Measurements from ENCODE around the gene MRPL49. TPM values are rescaled to one million over a fixed set of nuclear protein-coding genes. Genes with fewer than 3 reads are reported as not detected.

Gene MRPL49
- polyA plus RNA-seq, 1 donor from 2014 or later: 80.5 TPM

- no peak overlapping the region for H2AFZ ChIP-seq (ENCODE audit: low read depth, low read length)
- no peaks in the 10 kb centered on the region for H4K20me1 ChIP-seq (ENCODE audit: insufficient read depth)
- TF ChIP-seq, protein P1, sequence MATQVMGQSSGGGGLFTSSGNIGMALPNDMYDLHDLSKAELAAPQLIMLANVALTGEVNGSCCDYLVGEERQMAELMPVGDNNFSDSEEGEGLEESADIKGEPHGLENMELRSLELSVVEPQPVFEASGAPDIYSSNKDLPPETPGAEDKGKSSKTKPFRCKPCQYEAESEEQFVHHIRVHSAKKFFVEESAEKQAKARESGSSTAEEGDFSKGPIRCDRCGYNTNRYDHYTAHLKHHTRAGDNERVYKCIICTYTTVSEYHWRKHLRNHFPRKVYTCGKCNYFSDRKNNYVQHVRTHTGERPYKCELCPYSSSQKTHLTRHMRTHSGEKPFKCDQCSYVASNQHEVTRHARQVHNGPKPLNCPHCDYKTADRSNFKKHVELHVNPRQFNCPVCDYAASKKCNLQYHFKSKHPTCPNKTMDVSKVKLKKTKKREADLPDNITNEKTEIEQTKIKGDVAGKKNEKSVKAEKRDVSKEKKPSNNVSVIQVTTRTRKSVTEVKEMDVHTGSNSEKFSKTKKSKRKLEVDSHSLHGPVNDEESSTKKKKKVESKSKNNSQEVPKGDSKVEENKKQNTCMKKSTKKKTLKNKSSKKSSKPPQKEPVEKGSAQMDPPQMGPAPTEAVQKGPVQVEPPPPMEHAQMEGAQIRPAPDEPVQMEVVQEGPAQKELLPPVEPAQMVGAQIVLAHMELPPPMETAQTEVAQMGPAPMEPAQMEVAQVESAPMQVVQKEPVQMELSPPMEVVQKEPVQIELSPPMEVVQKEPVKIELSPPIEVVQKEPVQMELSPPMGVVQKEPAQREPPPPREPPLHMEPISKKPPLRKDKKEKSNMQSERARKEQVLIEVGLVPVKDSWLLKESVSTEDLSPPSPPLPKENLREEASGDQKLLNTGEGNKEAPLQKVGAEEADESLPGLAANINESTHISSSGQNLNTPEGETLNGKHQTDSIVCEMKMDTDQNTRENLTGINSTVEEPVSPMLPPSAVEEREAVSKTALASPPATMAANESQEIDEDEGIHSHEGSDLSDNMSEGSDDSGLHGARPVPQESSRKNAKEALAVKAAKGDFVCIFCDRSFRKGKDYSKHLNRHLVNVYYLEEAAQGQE (IDR thresholded peaks at IDR 0.05; ENCODE audit: borderline replicate concordance): no peak
- TF ChIP-seq, protein P2, sequence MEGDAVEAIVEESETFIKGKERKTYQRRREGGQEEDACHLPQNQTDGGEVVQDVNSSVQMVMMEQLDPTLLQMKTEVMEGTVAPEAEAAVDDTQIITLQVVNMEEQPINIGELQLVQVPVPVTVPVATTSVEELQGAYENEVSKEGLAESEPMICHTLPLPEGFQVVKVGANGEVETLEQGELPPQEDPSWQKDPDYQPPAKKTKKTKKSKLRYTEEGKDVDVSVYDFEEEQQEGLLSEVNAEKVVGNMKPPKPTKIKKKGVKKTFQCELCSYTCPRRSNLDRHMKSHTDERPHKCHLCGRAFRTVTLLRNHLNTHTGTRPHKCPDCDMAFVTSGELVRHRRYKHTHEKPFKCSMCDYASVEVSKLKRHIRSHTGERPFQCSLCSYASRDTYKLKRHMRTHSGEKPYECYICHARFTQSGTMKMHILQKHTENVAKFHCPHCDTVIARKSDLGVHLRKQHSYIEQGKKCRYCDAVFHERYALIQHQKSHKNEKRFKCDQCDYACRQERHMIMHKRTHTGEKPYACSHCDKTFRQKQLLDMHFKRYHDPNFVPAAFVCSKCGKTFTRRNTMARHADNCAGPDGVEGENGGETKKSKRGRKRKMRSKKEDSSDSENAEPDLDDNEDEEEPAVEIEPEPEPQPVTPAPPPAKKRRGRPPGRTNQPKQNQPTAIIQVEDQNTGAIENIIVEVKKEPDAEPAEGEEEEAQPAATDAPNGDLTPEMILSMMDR (IDR thresholded peaks at IDR 0.05; ENCODE audit: poor library complexity, severe bottlenecking): no peak
- TF ChIP-seq SMC3 (conservative IDR thresholded peaks at IDR 0.05; ENCODE audit: poor library complexity) (no peak), MXI1 (conservative IDR thresholded peaks at IDR 0.05; ENCODE audit: poor library complexity, severe bottlenecking) (no peak), EZH2 (IDR thresholded peaks at IDR 0.05; ENCODE audit: borderline replicate concordance, insufficient read depth, low read length, poor library complexity, severe bottlenecking) (no peak), RAD21 (conservative IDR thresholded peaks at IDR 0.05) (no peak), EP300 (conservative IDR thresholded peaks at IDR 0.05; ENCODE audit: poor library complexity, severe bottlenecking) (no peak)
- no peak overlapping the region for H3K4me2 ChIP-seq (ENCODE audit: low read length)
- no peaks in the 10 kb centered on the region for H3K36me3 ChIP-seq (ENCODE audit: insufficient read depth, low read length)
- H3F3A ChIP-seq (ENCODE audit: insufficient read depth, low read length, poor library complexity, severe bottlenecking): no peaks in the 10 kb centered on the region
- no peaks in the 10 kb centered on the region for H3K9me2 ChIP-seq (ENCODE audit: insufficient read depth, low read length)
- no peaks in the 10 kb centered on the region for H3K9me3 ChIP-seq (ENCODE audit: low read length)
- no peaks in the 10 kb centered on the region for H3K27me3 ChIP-seq (ENCODE audit: insufficient read depth, low read depth, low read length)
- no peak overlapping the region for H3K27ac ChIP-seq (ENCODE audit: low read length)
- H3K79me2 ChIP-seq (replicated peaks; ENCODE audit: insufficient read depth, low read length): no peaks in the 10 kb centered on the region
- H3K4me3 ChIP-seq (ENCODE audit: low read length): no peak overlapping the region
- H3K9ac ChIP-seq (ENCODE audit: low read length): no peak overlapping the region
Measured at GRCh38 chr11:65156926-65157325, 34.8 kb downstream of the MRPL49 start.

DNA sequence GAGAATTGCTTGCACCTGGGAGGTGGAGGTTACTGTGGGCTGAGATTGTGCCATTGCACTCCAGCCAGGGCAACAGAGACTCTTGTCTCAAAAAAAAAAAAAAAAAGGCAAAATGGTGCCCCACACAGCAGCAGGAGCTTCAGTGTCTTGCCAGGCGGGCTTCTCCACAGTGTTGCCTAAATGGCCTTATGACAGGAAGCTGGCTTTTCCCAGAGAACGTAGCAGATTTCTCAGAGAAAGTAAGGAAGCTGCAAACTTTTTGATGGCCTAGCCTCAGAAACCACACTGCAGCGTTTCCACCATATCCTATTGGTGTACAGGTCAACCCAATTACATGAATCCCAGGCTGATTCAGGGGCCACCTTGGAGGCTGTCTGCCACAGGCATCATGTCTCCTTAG, 35.2 kb downstream of the MRPL49 start:
- H3K4me3 ChIP-seq (ENCODE audit: low read length): no peak overlapping the region
- no peak overlapping the region for H3K27ac ChIP-seq (ENCODE audit: low read length)
- no peaks in the 10 kb centered on the region for H3K9me2 ChIP-seq (ENCODE audit: insufficient read depth, low read length)
- no peaks in the 10 kb centered on the region for H3K79me2 ChIP-seq (replicated peaks; ENCODE audit: insufficient read depth, low read length)
- H4K20me1 ChIP-seq (ENCODE audit: insufficient read depth): no peaks in the 10 kb centered on the region
- no peak overlapping the region for H2AFZ ChIP-seq (ENCODE audit: low read depth, low read length)
- no peaks in the 10 kb centered on the region for H3K36me3 ChIP-seq (ENCODE audit: insufficient read depth, low read length)
- H3K27me3 ChIP-seq (ENCODE audit: insufficient read depth, low read depth, low read length): no peaks in the 10 kb centered on the region
- no peak overlapping the region for H3K9ac ChIP-seq (ENCODE audit: low read length)
- H3K4me2 ChIP-seq (ENCODE audit: low read length): no peak overlapping the region
- no peaks in the 10 kb centered on the region for H3K9me3 ChIP-seq (ENCODE audit: low read length)
- TF ChIP-seq EP300 (conservative IDR thresholded peaks at IDR 0.05; ENCODE audit: poor library complexity, severe bottlenecking): no peak
- no peak for TF ChIP-seq EZH2 (IDR thresholded peaks at IDR 0.05; ENCODE audit: borderline replicate concordance, insufficient read depth, low read length, poor library complexity, severe bottlenecking)
- no peak for TF ChIP-seq RAD21 (conservative IDR thresholded peaks at IDR 0.05)
- no peak for TF ChIP-seq TAF1 (IDR thresholded peaks at IDR 0.05; ENCODE audit: low read depth)
- no peak for TF ChIP-seq SMC3 (conservative IDR thresholded peaks at IDR 0.05; ENCODE audit: poor library complexity)
- TF ChIP-seq POLR2AphosphoS5 (IDR thresholded peaks at IDR 0.05): no peak
- TF ChIP-seq MXI1 (conservative IDR thresholded peaks at IDR 0.05; ENCODE audit: poor library complexity, severe bottlenecking): no peak
- TF ChIP-seq, protein P2 (IDR thresholded peaks at IDR 0.05; ENCODE audit: poor library complexity, severe bottlenecking): no peak
- TF ChIP-seq, protein P1 (IDR thresholded peaks at IDR 0.05; ENCODE audit: borderline replicate concordance): no peak
- H3F3A ChIP-seq (ENCODE audit: insufficient read depth, low read length, poor library complexity, severe bottlenecking): no peaks in the 10 kb centered on the region
